Measurements from ENCODE around the gene CFHR4. TPM values are rescaled to one million over a fixed set of nuclear protein-coding genes. Genes with fewer than 3 reads are reported as not detected.
"Not testable (repeated sequence)": the region's sequence is repeated elsewhere in the genome, so short reads cannot be mapped to it uniquely, and the experiment has no call there.

CFHR4 gene
- total RNA-seq, 4 donors from 2014 or later = not detected

DNA sequence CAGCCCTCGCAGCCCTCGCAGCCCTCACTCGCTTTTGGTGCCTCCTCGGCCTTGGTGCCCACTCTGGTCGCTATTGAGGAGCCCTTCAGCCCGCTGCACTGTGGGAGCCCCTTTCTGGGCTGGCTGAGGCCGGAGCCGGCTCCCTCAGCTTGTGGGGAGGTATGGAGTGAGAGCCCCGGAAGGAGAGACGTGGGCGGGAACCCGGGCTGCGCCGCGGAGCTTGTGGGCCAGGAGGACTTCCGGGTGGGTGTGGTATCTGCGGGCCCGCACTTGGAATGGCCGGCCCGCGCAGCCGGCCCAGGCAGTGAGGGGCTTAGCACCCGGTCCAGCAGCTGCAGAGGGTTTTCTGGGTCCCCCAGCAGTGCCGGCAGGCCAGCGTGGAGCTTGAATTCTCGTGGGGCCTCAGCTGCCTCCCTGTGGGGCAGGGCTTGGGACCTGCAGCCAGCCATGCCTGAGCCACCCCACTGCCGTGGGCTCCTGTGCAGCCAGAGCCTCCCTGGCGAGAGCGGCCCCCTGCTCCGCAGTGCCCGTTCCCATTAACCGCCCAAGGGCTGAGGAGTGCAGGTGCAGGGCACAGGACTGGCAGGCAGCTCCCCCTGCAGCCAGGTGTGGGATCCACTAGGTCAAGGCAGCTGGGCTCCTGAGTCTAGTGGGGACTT, 45.8 kb downstream of the CFHR4 start:
- no peak for DNase-seq (ENCODE audit: low spot score in 2 of 2)
- intact Hi-C loops (cut with DNase I; ENCODE audit: low total_unique reads) = no loop called here
- H3K4me3 ChIP-seq (ENCODE audit: low read depth, poor library complexity, severe bottlenecking) = no peak overlapping the region
- WGBS, 2 donors = 88 to 92% methylated on average over 16 to 30 of the region's 32 CpGs
- TF ChIP-seq POLR2A (IDR thresholded peaks at IDR 0.05) = no peak
- TF ChIP-seq, protein P1, sequence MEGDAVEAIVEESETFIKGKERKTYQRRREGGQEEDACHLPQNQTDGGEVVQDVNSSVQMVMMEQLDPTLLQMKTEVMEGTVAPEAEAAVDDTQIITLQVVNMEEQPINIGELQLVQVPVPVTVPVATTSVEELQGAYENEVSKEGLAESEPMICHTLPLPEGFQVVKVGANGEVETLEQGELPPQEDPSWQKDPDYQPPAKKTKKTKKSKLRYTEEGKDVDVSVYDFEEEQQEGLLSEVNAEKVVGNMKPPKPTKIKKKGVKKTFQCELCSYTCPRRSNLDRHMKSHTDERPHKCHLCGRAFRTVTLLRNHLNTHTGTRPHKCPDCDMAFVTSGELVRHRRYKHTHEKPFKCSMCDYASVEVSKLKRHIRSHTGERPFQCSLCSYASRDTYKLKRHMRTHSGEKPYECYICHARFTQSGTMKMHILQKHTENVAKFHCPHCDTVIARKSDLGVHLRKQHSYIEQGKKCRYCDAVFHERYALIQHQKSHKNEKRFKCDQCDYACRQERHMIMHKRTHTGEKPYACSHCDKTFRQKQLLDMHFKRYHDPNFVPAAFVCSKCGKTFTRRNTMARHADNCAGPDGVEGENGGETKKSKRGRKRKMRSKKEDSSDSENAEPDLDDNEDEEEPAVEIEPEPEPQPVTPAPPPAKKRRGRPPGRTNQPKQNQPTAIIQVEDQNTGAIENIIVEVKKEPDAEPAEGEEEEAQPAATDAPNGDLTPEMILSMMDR (IDR thresholded peaks at IDR 0.05) = no peak

DNA sequence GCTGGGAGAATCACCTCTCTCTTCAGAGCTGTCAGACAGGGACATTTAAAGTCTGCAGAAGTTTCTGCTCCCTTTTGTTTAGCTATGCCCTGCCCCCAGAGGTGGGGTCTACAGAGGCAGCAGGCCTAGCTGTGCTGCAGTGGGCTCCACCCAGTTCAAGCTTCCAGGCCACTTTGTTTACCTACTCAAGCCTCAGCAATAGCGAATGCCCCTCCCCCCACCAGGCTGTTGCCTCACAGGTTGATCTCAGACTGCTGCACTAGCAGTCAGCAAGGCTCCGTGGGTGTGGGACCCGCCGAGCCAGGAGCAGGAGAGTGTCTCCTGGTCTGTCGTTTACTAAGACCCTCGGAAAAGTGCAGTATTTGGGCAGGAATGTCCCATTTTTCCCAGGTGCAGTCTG, 53.6 kb downstream of the CFHR4 start:
- H3K4me3 ChIP-seq (ENCODE audit: low read depth, poor library complexity, severe bottlenecking); DNase-seq (ENCODE audit: low spot score in 2 of 2); intact Hi-C loops (cut with DNase I; ENCODE audit: low total_unique reads): not testable (repeated sequence)
- WGBS, 2 donors = 84 to 88% methylated on average over 6 of the region's 6 CpGs

DNA sequence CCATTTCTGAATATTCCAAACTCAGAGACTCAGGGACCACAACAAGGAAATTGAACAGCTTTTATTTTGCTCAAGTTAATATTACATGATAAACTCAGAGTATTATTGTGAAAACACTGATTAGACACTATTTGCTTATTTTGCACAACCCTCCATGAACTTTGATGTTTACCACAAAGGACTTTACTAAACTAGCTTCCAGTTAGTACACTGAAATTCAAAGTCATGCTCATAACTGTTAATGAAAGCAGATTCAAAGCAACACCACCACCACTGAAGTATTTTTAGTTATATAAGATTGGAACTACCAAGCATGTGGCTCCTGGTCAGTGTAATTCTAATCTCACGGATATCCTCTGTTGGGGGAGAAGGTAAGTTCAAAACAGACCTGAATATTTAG, 55.7 kb downstream of the CFHR4 start, which contains the start of gene CFHR2:
TSS of gene CFHR2 (plus strand) at position 171 of the 400 bp plus-strand sequence. CDS start at position 314, 143 bp downstream.
- WGBS, 2 donors = no CpG with 5 or more reads among the region's 1 CpG
- DNase-seq (ENCODE audit: low spot score in 2 of 2); intact Hi-C loops (cut with DNase I; ENCODE audit: low total_unique reads); H3K4me3 ChIP-seq (ENCODE audit: low read depth, poor library complexity, severe bottlenecking): not testable (repeated sequence)

DNA sequence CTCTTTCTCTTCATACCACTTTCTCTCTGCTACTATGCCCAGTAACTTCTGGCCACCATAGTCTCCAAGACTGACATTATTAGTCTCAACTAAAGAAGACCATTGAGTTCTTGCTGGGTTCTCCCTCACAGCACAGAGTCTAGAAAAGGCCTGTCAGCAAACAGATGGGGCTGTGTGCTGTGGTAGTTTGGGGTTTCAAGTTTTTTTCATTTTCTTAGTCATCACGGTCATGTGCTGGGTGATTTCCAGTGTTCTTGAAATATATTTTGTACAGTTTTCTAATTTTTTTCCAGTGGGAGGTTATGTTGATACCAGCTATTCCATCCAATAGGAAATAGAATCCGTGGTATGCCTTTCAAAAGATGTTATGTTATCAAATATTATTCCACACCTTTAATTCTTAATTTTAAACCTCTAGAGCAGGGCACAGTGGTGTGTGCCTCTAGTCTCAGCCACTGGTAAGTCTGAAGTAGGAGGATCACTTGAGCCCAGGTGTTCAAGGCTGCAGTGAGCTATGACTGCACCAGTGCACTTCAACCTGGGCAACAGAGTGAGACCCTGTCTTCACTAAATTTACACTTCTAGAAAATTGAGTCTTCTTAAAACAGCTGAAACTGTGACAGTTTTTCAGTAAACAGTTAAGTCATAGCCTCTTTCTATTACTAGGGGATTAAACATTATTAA, 64.0 kb downstream of the CFHR4 start:
- WGBS, 2 donors = 72 to 74% methylated on average over 2 of the region's 2 CpGs
- intact Hi-C loops (cut with DNase I; ENCODE audit: low total_unique reads) = no loop called here
- no peak for DNase-seq (ENCODE audit: low spot score in 2 of 2)
- TF ChIP-seq, protein P1 (IDR thresholded peaks at IDR 0.05) = no peak
- no peak for TF ChIP-seq POLR2A (IDR thresholded peaks at IDR 0.05)
- H3K4me3 ChIP-seq (ENCODE audit: low read depth, poor library complexity, severe bottlenecking) = no peak overlapping the region

DNA sequence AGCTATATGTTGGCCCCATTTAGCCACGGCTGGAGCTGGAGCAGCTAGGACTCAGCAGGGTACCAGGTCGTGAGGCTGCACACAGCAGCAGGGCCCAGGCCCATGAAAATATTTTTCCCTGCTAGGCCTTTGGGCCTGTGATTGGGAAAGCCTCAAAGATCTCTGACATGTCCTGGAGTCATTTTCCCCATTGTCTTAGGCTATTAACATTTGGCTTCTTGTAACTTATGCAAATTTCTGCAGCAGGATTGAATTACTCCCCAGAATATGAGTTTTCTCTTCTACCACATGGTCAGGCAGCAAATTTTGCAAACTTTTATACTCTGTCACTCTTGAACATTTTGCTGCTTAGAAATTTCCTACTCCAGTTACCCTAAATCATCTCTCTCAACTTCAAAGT, 66.9 kb downstream of the CFHR4 start:
- intact Hi-C loops (cut with DNase I; ENCODE audit: low total_unique reads) = no loop called here

DNA sequence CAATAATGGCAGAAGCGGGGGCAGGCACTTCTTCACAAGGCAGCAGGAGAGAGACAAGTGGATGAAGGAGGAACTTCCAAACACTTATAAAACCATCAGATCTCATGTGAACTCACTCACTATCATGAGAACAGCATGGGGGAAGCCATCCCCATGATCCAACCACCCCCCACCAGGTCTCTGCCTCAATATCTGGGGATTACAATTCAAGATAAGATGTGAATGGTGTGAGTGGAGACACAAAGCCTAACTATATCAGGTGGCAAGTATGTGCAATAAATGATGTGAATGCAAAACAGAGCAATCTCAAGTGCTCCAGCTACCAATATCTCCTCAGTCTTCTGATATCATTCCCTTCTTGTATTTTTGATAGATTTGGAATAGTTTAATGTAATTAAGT, 68.1 kb downstream of the CFHR4 start:
- 96 to 97% methylated on average over 1 of the region's 1 CpG for WGBS, 2 donors
- no peak for TF ChIP-seq POLR2A (IDR thresholded peaks at IDR 0.05)
- TF ChIP-seq, protein P1 (IDR thresholded peaks at IDR 0.05) = no peak
- H3K4me3 ChIP-seq (ENCODE audit: low read depth, poor library complexity, severe bottlenecking) = no peak overlapping the region
- no peak for DNase-seq (ENCODE audit: low spot score in 2 of 2)
- intact Hi-C loops (cut with DNase I; ENCODE audit: low total_unique reads) = no loop called here

More for the DNA sequence above, 66.9 kb downstream of the CFHR4 start:
- TF ChIP-seq, protein P1 (IDR thresholded peaks at IDR 0.05) = no peak
- TF ChIP-seq POLR2A (IDR thresholded peaks at IDR 0.05) = no peak
- H3K4me3 ChIP-seq (ENCODE audit: low read depth, poor library complexity, severe bottlenecking) = no peak overlapping the region
- 61% methylated on average over 2 of the region's 2 CpGs for WGBS, 2 donors
- DNase-seq (ENCODE audit: low spot score in 2 of 2) = no peak
